ENCODE measurements around the gene DENND2A. TPM values are rescaled to one million over a fixed set of nuclear protein-coding genes. Genes with fewer than 3 reads are reported as not detected.
"Not testable (repeated sequence)": the region's sequence is repeated elsewhere in the genome, so short reads cannot be mapped to it uniquely, and the experiment has no call there.

The DENND2A gene
- total RNA-seq, 1 experiment from 2014 or later: 10.7 TPM

DNA sequence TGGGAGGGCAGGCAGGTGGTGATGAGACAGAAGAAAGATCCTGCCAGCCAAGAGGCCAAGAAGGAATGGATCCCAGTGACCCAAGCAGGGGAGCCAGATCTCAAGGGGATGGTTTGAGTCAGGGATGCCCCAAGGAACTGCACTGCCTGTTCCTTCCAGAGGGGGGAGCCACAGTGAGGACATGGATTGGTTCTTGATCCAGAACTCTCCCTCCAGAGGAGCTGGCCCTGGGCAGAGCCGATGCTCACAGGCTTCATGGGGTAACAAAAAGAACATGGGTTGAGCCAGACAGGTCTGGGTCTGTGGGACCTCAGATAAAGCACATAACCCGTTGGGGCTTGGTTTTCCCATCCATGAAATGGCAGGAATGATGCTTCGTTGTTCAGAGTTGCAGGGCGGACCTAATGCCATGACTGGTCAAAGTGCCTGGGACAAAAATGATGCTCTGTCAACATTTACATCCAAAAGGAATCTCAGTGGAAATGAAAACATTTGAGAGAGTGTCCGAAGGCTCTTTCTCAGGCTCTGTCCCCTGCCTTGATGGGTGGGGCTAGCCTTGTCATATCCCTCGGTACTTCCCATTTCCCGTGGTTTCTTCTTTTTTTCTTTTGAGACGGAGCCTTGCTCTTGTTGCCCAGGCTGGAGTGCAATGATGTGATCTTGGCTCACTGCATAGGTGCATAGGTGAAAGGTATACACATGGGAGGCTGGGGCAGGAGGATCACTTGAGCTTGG, 4.7 kb upstream of the DENND2A start:
- H3K4me1 ChIP-seq: peaks cover 14% of the 10 kb centered on the region
- H3K9me3 ChIP-seq (replicated peaks): no peaks in the 10 kb centered on the region
- H3K4me3 ChIP-seq: no peak overlapping the region
- no peaks in the 10 kb centered on the region for H3K27me3 ChIP-seq
- no peak overlapping the region for H3K27ac ChIP-seq
- peak; percentile 37 to 53 for DNase-seq
- H3K36me3 ChIP-seq: no peaks in the 10 kb centered on the region

DNA sequence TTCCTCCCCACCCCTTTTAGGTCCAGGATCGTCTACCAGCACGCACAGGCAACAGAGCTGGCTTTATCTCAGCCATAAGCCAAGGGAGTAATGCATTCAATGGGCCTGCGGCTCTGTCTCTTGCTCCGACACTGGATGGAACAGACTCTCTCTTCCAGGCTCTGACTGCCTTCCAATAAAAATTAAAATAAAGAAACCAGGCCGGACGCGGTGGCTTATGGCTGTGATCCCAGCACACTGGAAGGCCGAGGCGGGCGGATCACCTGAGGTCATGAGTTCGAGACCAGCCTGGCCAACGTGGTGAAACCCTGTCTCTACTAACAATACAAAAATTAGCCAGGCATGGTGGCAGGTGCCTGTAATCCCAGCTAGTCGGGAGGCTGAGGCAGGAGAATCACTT, 4.1 kb upstream of the DENND2A start:
- not testable (repeated sequence) for H3K27me3 ChIP-seq; DNase-seq; H3K36me3 ChIP-seq; H3K9me3 ChIP-seq (replicated peaks); H3K27ac ChIP-seq; H3K4me3 ChIP-seq
- H3K4me1 ChIP-seq: peaks cover 14% of the 10 kb centered on the region

DNA sequence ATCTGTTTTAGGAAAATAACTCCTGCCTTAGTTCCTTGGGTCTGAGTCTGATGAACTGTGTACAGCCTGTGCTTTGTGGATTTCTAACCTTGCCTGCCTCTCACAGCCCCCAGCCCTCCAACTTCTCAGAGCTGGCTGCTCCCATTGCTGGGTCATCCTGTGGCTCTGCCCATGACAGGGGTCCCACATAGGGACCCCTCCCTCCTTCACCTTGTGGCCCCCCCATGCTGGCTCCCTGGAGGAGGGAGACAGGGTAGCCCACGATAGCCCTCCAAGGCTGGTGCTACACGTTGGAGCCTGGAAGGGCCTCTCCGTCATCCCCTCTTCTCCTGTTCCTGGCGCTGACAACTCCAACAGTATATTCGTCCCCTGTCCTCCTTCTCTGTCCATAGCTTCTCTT, 2.8 kb upstream of the DENND2A start:
- no peak for DNase-seq

GRCh38 chr7:140641524-140642195, 1.0 kb upstream of the DENND2A start:
- peak overlapping the region; percentile 78 for H3K4me3 ChIP-seq
- no peaks in the 10 kb centered on the region for H3K36me3 ChIP-seq
- H3K9me3 ChIP-seq (replicated peaks): no peaks in the 10 kb centered on the region
- peaks cover 10% of the 10 kb centered on the region for H3K4me1 ChIP-seq
- no peaks in the 10 kb centered on the region for H3K27me3 ChIP-seq
- peak overlapping the region; percentile 76 for H3K27ac ChIP-seq
- peak in 1 of 2 experiments; percentile 60 for DNase-seq

More for the DNA sequence above, 2.8 kb upstream of the DENND2A start:
- Histone ChIP-seq H3K27me3 (no peaks in the 10 kb centered on the region), H3K27ac (no peak overlapping the region), H3K4me3 (no peak overlapping the region), H3K36me3 (no peaks in the 10 kb centered on the region), H3K4me1 (peaks cover 18% of the 10 kb centered on the region), H3K9me3 (replicated peaks) (no peaks in the 10 kb centered on the region)

DNA sequence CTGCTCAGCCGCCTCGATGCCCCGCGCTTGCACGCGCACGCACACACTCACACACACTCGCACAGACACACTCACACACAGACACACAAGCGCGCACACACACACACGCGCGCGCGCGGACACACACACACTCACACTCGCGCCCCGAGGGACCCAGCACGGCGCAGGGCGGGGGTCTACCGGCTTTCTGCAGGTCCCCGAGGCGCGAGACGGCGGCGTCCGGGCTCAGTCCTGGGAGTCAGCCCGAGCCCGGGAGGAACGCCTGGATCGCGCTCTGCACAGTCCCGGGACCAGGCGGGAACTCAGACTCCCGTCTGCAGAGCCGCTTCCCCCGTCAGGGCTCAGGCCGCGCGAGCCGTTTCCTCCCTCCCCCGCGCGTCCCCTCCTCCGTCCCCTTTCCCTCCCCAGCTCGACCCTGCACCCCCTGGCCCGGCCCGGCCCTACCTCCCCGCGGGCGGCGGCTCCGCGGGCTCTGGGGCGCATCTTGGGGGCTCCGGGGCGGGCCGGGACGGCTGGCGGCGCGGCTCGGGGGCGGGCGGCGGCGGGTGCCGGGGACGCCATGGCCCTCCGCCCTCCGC, 464 bp downstream of the DENND2A start:
- H3K4me3 ChIP-seq: peak overlapping the region; percentile 78
- H3K36me3 ChIP-seq: no peaks in the 10 kb centered on the region
- no peaks in the 10 kb centered on the region for H3K27me3 ChIP-seq
- H3K4me1 ChIP-seq: peaks cover 7% of the 10 kb centered on the region; the same call in 1 of the 2 replicates
- peak overlapping the region; percentile 81 for H3K27ac ChIP-seq
- peak; percentile 65 to 69 for DNase-seq
- no peaks in the 10 kb centered on the region for H3K9me3 ChIP-seq (replicated peaks)

- Histone ChIP-seq H3K4me3 (peak overlapping the region; percentile 78), H3K27ac (peak overlapping the region; percentile 81), H3K9me3 (replicated peaks) (no peaks in the 10 kb centered on the region), H3K36me3 (no peaks in the 10 kb centered on the region; the same call in 1 of the 2 replicates), H3K27me3 (no peaks in the 10 kb centered on the region), H3K4me1 (peaks cover 7% of the 10 kb centered on the region; the same call in 1 of the 2 replicates)
- DNase-seq: peak; percentile 83 to 85
These were observed 1.1 kb downstream of the DENND2A start for GRCh38 chr7:140639366-140640053.

DNA sequence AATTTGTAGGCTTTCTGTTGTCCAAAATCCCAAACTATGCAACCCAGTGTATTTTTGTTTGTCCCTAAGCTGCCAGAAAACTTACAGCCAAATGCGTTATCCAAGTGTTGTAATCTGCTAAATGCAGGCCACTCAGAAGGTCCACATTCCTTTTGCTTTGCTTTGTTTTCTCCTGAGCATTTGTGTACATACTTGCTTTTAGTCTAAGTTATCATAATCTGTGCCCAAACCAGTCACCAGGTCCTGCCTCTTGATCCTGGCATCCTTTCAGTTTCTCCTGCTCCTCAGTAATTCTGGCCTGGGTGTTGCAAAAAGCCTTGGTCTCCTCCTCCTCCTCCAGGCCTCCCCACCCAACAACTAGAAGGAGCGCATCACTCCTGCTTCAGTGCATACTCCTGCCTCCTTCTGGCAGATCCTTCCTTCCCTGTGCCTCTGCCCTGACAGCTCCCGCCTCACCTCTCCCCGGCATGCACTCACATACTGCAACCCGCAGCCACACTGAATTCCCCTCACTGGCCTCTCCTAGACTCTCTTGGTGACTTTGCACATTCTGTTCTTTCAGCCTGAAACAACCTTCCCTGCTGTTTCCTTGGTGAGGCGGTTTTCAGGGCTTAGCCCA, 2.3 kb downstream of the DENND2A start:
- H3K9me3 ChIP-seq (replicated peaks): no peaks in the 10 kb centered on the region
- no peak overlapping the region for H3K27ac ChIP-seq
- H3K36me3 ChIP-seq: no peaks in the 10 kb centered on the region; the same call in 1 of the 2 replicates
- H3K4me3 ChIP-seq: no peak overlapping the region
- H3K27me3 ChIP-seq: no peaks in the 10 kb centered on the region
- DNase-seq: no peak
- H3K4me1 ChIP-seq: peaks cover 7% of the 10 kb centered on the region; the same call in 1 of the 2 replicates

DNA sequence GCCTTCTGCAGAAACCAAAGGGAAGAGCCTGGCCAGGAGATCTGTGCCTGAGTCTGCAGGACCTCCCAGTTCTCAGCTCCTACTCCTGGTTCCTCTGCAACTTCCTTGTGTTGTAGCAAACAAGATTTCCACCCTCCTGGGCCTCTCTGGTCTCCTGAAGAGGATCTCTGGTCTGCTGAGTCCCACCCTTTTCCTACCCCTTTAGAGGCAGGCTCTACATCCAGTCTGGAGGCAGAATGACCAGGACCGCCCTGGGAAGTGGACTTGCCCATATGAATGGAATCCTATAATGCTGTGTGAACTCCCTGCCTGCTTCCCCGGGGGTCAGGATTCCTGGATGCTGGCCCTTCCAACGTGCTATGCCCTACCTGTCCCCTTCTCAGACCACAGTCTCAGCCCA, 3.2 kb downstream of the DENND2A start:
- H3K9me3 ChIP-seq (replicated peaks): no peaks in the 10 kb centered on the region
- no peak overlapping the region for H3K4me3 ChIP-seq
- H3K36me3 ChIP-seq: no peaks in the 10 kb centered on the region; the same call in 1 of the 2 replicates
- H3K27me3 ChIP-seq: no peaks in the 10 kb centered on the region
- H3K27ac ChIP-seq: no peak overlapping the region
- DNase-seq: no peak
- H3K4me1 ChIP-seq: peaks cover 8% of the 10 kb centered on the region

GRCh38 chr7:140635816-140636215, 4.8 kb downstream of the DENND2A start:
- no peak overlapping the region for H3K27ac ChIP-seq
- H3K4me1 ChIP-seq: peaks cover 12% of the 10 kb centered on the region
- DNase-seq: no peak
- no peak overlapping the region for H3K4me3 ChIP-seq
- no peaks in the 10 kb centered on the region; the same call in 1 of the 2 replicates for H3K36me3 ChIP-seq
- no peaks in the 10 kb centered on the region for H3K9me3 ChIP-seq (replicated peaks)
- no peaks in the 10 kb centered on the region for H3K27me3 ChIP-seq

GRCh38 chr7:140635345-140635744, 5.3 kb downstream of the DENND2A start:
- H3K4me3 ChIP-seq: no peak overlapping the region
- no peaks in the 10 kb centered on the region for H3K27me3 ChIP-seq
- no peak for DNase-seq
- no peaks in the 10 kb centered on the region for H3K9me3 ChIP-seq (replicated peaks)
- H3K27ac ChIP-seq: no peak overlapping the region
- peaks cover 12% of the 10 kb centered on the region for H3K4me1 ChIP-seq
- H3K36me3 ChIP-seq: no peaks in the 10 kb centered on the region; the same call in 1 of the 2 replicates

- Histone ChIP-seq H3K4me3 (no peak overlapping the region), H3K27me3 (no peaks in the 10 kb centered on the region), H3K36me3 (no peaks in the 10 kb centered on the region; the same call in 1 of the 2 replicates), H3K4me1 (peaks cover 15% of the 10 kb centered on the region), H3K9me3 (replicated peaks) (no peaks in the 10 kb centered on the region), H3K27ac (no peak overlapping the region)
- DNase-seq: no peak
These were observed 9.0 kb downstream of the DENND2A start for GRCh38 chr7:140631602-140632001.

GRCh38 chr7:140631021-140631420, 9.6 kb downstream of the DENND2A start:
- no peaks in the 10 kb centered on the region for H3K27me3 ChIP-seq
- H3K27ac ChIP-seq: no peak overlapping the region
- H3K36me3 ChIP-seq: no peaks in the 10 kb centered on the region; the same call in 1 of the 2 replicates
- no peak overlapping the region for H3K4me3 ChIP-seq
- DNase-seq: no peak
- H3K9me3 ChIP-seq (replicated peaks): no peaks in the 10 kb centered on the region
- H3K4me1 ChIP-seq: peaks cover 17% of the 10 kb centered on the region

DNA sequence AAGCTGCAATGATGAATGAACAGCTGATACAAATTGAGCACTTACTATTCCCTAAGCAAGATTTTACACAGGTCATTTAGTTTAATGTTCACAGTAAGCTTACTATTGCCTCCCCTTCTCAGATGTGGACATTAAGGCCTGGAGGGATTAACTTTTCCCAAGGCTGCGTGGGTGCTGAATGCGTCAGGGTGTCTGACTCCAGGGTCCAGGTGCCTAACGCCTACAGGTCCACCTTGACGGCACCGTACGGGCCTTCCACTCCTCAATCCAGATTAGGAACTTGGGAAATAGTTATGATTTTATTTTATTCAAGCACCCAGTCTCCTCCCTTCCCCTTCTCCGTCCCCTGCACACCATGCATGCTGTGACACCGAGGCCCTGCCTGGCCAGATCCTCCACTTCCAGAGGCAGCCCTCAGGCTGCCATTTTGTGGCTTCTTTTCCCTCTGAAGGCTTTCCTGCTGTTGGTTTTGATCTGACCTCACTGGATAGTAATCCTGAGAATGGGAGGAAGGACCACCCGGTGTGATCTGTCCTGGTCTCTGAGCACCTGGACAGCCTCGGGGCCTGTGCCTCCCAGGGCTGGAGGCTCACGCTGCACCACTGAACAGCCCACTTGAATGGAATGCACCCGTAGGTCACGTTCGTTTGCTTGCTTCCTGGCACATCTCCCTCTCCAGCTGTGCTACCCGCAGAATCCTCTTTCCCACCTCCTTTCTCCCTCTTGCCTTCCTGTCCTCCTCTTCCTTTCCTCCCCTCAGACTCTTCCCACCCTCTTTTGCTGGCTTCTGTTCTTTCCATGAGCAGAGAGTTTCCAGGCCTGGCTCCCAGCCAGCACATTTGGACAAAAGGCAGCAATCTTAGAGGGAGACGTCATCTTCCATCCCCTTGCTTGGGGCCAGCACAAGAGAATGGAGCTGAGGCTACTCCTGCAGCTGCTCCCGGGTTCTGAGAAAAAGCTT, 14.4 kb downstream of the DENND2A start:
- peaks cover 18% of the 10 kb centered on the region for H3K4me1 ChIP-seq
- no peak overlapping the region for H3K4me3 ChIP-seq
- H3K27ac ChIP-seq: peak overlapping the region; percentile 79
- H3K27me3 ChIP-seq: no peaks in the 10 kb centered on the region
- H3K36me3 ChIP-seq: no peaks in the 10 kb centered on the region
- no peaks in the 10 kb centered on the region for H3K9me3 ChIP-seq (replicated peaks)
- peak; percentile 98 to 99 for DNase-seq
